Esophagus squamous epithelium (tissue), 4 donors: ENCODE results near the gene CREB5.

Experiments
- CTCF ChIP-seq, 6 experiments: fragments of 450-650 bp in 4 of 6; fragments of 200-600 bp in 2 of 6; sonication (generic) in 2 of 6; IDR thresholded peaks; one replicate each; pipeline ENCODE4 v1.5.1; 2016 to 2019; ENCODE audit warnings: antibody characterized with exemption in 6 of 6, mild to moderate bottlenecking in 4 of 6, moderate library complexity in 4 of 6
- POLR2A ChIP-seq, 4 donors: fragments of 450-650 bp; IDR thresholded peaks; one replicate each; pipeline ENCODE4 v1.6.1; 2017; ENCODE audit warnings: antibody characterized with exemption in 4 of 4, mild to moderate bottlenecking in 4 of 4, moderate library complexity in 3 of 4

DNA sequence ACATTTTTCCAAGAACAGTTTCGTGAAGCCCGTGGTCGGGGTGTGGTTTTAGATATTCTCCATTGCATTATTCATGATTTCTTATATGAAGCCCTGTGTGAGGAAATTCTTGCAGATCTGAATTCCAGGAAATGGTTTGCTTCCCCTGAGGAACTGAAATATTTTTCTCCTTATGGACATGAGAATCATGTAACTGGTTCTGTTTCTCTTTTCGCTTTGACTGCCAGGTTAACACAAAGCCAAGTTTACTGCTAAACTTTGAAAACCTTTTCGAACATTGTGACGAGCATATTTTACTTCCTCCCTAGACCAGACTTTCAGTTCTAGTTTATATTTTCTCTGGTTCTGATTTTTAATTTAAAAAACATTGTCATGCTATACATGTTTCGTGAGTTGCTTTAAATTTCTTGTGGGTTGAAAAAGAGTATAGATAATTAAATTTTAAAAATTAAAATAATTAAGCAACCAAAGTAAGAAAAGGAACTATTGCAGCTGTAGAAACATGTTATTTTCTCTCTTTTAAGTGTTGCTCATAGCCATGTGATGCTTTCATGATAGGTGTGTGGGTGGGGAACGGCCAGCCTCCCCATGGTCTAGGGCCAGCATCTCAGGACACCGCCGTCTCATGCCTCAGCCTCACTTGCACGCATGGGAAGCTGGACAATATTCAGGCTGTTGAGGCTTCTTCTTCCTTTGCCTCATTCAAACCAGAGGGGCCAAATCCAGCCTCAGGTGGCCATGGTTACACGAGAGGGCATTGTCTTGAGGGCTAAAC is 97.1 kb downstream of the CREB5 start:
- TF ChIP-seq CTCF (IDR thresholded peaks at IDR 0.05), result no peak
- TF ChIP-seq POLR2A (IDR thresholded peaks at IDR 0.05), result no peak
